Activated B cell treated with CpG ODN at 0.5 μM for 24 hours (primary cell): Measurements from ENCODE around the gene YIF1B. TPM values are rescaled to one million over a fixed set of nuclear protein-coding genes. Genes with fewer than 3 reads are reported as not detected.

Experiments
- ATAC-seq: fragments of 200-7000 bp; cut with Tn5 transposase; one replicate; pipeline ENCODE4 v1.10.0; 2021; ENCODE audit warnings: low read depth, mild to moderate bottlenecking, moderate library complexity
- CTCF ChIA-PET: fragments of 350-600 bp; sonication (Branson Sonifier 250); formaldehyde crosslinking; loops from one replicate; lab custom pipeline; 2021; ENCODE audit warnings: antibody characterized with exemption; lab: Charles Lee
- POLR2A ChIA-PET: fragments of 350-600 bp; sonication (Branson Sonifier 250); formaldehyde crosslinking; loops from one replicate; lab custom pipeline; 2021; ENCODE audit warnings: antibody characterized with exemption; lab: Charles Lee
- DNase-seq: peaks from one replicate; pipeline ENCODE4 v3.0.0; 2022
- H3K27ac Mint-ChIP-seq: one replicate; pipeline ENCODE4 v1.8.0; 2020; ENCODE audit warnings: mixed read lengths
- H3K27me3 Mint-ChIP-seq: one replicate; pipeline ENCODE4 v1.8.0; 2021; ENCODE audit warnings: mixed read lengths
- H3K36me3 Mint-ChIP-seq: one replicate; pipeline ENCODE4 v1.8.0; 2021; ENCODE audit warnings: low read depth, mixed read lengths
- H3K4me1 Mint-ChIP-seq: one replicate; pipeline ENCODE4 v1.8.0; 2021; ENCODE audit warnings: mixed read lengths
- H3K4me3 Mint-ChIP-seq: one replicate; pipeline ENCODE4 v1.8.0; 2020; ENCODE audit warnings: mild to moderate bottlenecking, mixed read lengths
- H3K9me3 Mint-ChIP-seq: one replicate; pipeline ENCODE4 v1.8.0; 2020; ENCODE audit warnings: mixed read lengths
- intact Hi-C: fragments of 100-400 bp; cut with micrococcal nuclease; formaldehyde crosslinking; loops from one replicate; pipeline ENCODE4 v1.15.1; 2024
- total RNA-seq: library from RNA; stranded (reverse); gene quantifications from 2 replicates; pipeline ENCODE4 v1.2.3, GENCODE V29; 2022
- TF ChIP-seq, protein P1 (sequence below): fragments of 200-600 bp; IDR thresholded peaks from one replicate; pipeline ENCODE4 v1.8.0; 2022; ENCODE audit warnings: antibody characterized with exemption, mild to moderate bottlenecking

The YIF1B gene
- total RNA-seq, 1 donor from 2014 or later = 28.7 TPM

DNA sequence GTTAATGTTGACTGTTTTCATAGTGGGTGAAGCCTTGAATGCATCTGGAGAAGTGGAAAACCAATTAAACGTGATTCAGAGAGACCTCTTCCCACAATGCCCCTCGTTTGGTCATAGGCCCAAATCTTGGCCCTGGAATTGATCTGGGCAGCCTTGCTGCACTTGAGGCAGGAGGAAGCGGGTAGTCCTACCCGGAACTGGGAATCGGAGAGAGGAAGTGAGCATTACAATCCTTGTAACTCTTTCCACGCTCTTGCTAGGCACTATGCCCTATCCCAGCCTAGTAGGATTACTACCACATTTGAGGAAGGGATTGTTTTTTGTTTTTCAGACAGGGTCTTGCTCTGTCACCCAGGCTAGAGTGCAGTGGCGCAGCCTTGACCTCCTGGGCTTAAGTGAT lies 7.5 kb upstream of the YIF1B start:
- intact Hi-C loops = no loop called here
- ChIA-PET CTCF (no interaction called here), POLR2A (no interaction called here)
- Mint-ChIP-seq H3K4me3 (no peak overlapping the region), H3K9me3 (no peaks in the 10 kb centered on the region), H3K4me1 (peaks cover 18% of the 10 kb centered on the region), H3K27ac (no peak overlapping the region), H3K27me3 (no peaks in the 10 kb centered on the region), H3K36me3 (peaks cover 22% of the 10 kb centered on the region)
- DNase-seq (no peak), ATAC-seq (no peak)
- TF ChIP-seq, protein P1, sequence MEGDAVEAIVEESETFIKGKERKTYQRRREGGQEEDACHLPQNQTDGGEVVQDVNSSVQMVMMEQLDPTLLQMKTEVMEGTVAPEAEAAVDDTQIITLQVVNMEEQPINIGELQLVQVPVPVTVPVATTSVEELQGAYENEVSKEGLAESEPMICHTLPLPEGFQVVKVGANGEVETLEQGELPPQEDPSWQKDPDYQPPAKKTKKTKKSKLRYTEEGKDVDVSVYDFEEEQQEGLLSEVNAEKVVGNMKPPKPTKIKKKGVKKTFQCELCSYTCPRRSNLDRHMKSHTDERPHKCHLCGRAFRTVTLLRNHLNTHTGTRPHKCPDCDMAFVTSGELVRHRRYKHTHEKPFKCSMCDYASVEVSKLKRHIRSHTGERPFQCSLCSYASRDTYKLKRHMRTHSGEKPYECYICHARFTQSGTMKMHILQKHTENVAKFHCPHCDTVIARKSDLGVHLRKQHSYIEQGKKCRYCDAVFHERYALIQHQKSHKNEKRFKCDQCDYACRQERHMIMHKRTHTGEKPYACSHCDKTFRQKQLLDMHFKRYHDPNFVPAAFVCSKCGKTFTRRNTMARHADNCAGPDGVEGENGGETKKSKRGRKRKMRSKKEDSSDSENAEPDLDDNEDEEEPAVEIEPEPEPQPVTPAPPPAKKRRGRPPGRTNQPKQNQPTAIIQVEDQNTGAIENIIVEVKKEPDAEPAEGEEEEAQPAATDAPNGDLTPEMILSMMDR = no peak

DNA sequence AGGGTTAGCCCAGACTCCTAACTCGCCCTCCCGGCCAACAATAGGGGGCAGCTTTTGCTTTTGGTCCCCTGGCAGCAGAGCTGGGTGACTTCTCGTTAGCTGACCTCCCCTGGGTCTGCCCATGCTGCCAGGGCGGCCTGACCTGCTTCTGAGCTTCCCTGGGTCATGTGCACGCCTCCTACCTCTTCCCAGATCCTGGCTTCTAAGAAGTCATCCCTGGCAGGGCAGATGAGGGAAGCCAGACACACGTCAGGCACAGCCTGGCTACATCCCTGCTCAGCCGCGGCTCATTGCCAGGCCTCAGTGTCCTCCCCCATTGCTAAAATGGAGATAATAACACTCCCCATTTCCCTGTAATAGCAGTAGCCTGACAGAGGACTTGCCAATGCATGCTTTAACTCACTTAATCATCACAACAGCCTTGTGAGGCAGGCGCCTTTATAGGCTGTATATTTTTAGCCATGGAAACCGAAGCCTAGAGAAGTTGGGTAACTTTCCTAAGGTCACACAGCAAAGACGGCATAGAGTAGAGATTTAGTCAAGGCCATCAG lies 6.0 kb upstream of the YIF1B start:
- POLR2A ChIA-PET = no interaction called here
- Mint-ChIP-seq H3K4me1 (peaks cover 30% of the 10 kb centered on the region), H3K27me3 (no peaks in the 10 kb centered on the region), H3K4me3 (peak overlapping the region; percentile 84), H3K9me3 (no peaks in the 10 kb centered on the region), H3K27ac (no peak overlapping the region), H3K36me3 (peaks cover 8% of the 10 kb centered on the region)
- TF ChIP-seq, protein P1 = no peak
- CTCF ChIA-PET = no interaction called here
- DNase-seq = no peak
- ATAC-seq = no peak
- intact Hi-C loops = no loop called here

DNA sequence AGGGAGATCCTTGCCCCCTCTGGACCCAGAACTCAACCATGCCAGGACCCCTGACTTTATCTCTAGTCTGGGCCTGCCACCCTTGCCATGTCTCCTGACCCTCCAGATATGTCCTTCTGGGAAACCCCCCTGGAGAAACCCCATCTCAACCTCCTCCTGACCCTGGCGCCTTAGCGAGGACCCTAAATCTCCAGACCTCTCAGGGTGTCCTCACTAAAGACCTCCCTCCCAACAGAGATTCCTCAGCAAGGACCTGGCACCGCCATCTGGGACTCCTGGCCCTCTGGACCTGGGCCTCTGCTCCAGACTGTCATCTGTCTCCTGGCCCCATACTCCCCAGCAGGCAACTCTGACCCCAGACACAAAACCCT lies 5.2 kb upstream of the YIF1B start:
- ATAC-seq (no peak), DNase-seq (no peak)
- H3K9me3 Mint-ChIP-seq = no peaks in the 10 kb centered on the region
- TF ChIP-seq, protein P1 = no peak
- peaks cover 7% of the 10 kb centered on the region for H3K36me3 Mint-ChIP-seq
- intact Hi-C loops = no loop called here
- no peaks in the 10 kb centered on the region for H3K27me3 Mint-ChIP-seq
- peaks cover 38% of the 10 kb centered on the region for H3K4me1 Mint-ChIP-seq
- ChIA-PET CTCF (no interaction called here), POLR2A (interaction anchor here (3.1 kb wide), 1 partner anchor 57 kb away, joined by 11 read pairs; the partner anchor contains the start of gene SPINT2)
- H3K27ac Mint-ChIP-seq = peak overlapping the region; percentile 3
- H3K4me3 Mint-ChIP-seq = peak overlapping the region; percentile 84

DNA sequence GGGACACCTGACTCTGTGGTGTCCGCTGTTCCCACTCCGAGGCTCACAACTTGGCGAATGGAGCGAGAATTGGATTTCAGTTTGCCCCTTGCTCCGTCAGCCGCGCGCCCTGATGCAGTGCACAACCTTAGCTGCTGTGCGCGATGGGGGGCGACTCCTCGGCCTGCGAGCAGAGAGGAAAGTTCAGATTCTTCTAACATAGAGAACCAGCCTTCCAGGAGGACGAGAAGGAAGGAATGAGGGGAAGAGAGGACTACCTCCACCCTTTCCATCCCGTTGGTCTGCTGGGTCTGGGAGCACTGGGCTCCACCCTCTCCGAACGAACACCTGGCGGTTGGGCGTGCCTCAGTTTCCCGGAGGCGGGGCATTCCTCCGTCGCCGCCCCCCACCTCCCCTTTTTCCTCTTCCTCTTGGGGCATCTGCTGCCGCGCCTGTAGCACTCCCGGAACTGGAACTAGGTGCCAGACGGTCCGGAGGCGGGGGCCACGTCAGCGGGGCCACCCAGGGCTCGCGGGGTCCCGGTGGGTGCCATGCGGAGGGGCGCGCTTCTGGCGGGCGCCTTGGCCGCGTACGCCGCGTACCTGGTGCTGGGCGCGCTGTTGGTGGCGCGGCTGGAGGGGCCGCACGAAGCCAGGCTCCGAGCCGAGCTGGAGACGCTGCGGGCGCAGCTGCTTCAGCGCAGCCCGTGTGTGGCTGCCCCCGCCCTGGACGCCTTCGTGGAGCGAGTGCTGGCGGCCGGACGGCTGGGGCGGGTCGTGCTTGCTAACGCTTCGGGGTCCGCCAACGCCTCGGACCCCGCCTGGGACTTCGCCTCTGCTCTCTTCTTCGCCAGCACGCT lies 3.9 kb upstream of the YIF1B start, which contains the start of gene KCNK6:
TSS of gene KCNK6 (plus strand) at position 425 of the 838 bp plus-strand sequence. CDS start at position 531, 106 bp downstream.
- TF ChIP-seq, protein P1 = no peak
- no peak for ATAC-seq
- intact Hi-C loops = loop anchor here (5.0 to 10.0 kb wide), 2 partner anchors 412 to 1125 kb away; partner anchors contain the start of genes SIPA1L3, SUPT5H and WDR87
- POLR2A ChIA-PET = interaction anchor here (0.6 to 3.1 kb wide), 5 partner anchors 54 to 301 kb away, joined by 3 to 11 read pairs (median 6); partner anchors contain the start of genes PSMD8 and SPINT2
- peaks cover 3% of the 10 kb centered on the region for H3K36me3 Mint-ChIP-seq
- H3K27ac Mint-ChIP-seq = peak within 1 kb of the TSS; percentile 46
- no peaks in the 10 kb centered on the region for H3K27me3 Mint-ChIP-seq
- no peaks in the 10 kb centered on the region for H3K9me3 Mint-ChIP-seq
- peak; percentile 48 for DNase-seq
- H3K4me3 Mint-ChIP-seq = peak within 1 kb of the TSS; percentile 84
- peaks cover 42% of the 10 kb centered on the region for H3K4me1 Mint-ChIP-seq
- CTCF ChIA-PET = interaction anchor here (1.6 kb wide), 1 partner anchor 13 kb away, joined by 5 read pairs; no protein-coding TSS in a partner anchor

DNA sequence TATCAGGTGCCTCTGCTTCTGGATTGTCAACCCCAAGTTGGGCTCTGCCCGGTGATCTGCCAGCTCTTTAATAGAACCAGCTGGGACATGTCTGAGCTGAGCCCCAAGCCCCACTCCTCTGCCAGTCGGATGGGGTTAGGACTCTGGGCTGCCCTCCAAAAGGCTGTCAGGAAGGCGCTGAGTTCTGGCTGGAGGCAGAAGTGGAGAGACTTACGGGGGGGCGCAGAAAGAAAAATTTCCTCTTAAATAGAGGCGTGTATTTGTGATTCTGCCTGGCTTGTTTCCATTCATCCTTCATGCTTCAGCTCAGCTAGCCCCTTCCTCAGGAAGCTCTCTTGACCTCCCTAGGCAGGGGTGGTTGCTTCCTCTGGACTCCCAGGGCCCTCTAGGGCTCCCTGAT lies 2.9 kb upstream of the YIF1B start:
- intact Hi-C loops = loop anchor here (5.0 to 10.0 kb wide), 2 partner anchors 411 to 1126 kb away; partner anchors contain the start of genes SIPA1L3, SUPT5H and WDR87
- Mint-ChIP-seq H3K9me3 (no peaks in the 10 kb centered on the region), H3K27ac (no peak overlapping the region), H3K4me1 (peaks cover 44% of the 10 kb centered on the region), H3K27me3 (no peaks in the 10 kb centered on the region), H3K4me3 (peak overlapping the region; percentile 84), H3K36me3 (no peaks in the 10 kb centered on the region)
- POLR2A ChIA-PET = interaction anchor here (0.5 to 3.1 kb wide), 5 partner anchors 55 to 300 kb away, joined by 4 to 11 read pairs (median 5); partner anchors contain the start of genes PSMD8 and SPINT2
- ATAC-seq (no peak), DNase-seq (no peak)
- TF ChIP-seq, protein P1 = no peak
- CTCF ChIA-PET = interaction anchor here (1.6 kb wide), 1 partner anchor 14 kb away, joined by 5 read pairs; no protein-coding TSS in a partner anchor
